ENCODE measurements around the gene PLPP3.
A peak's percentile ranks its signal among the peaks of the same experiment; 100 is the strongest.

The PLPP3 gene

GRCh38 chr1:56552349-56552748 lies 27.0 kb downstream of the PLPP3 start:
- Histone ChIP-seq H3K79me1 (replicated peaks; ENCODE audit: low read length, poor library complexity, severe bottlenecking) (peaks cover 1% of the 10 kb centered on the region), H3K4ac (ENCODE audit: low read depth in 1 of 2, low read length in 2 of 2) (no peak overlapping the region), H3K14ac (ENCODE audit: low read length in 2 of 2) (no peak overlapping the region), H3K23ac (ENCODE audit: low read length in 2 of 2) (no peak overlapping the region), H3K27me3 (ENCODE audit: control insufficient read depth in 1 of 2, insufficient read depth in 1 of 2, low read length in 2 of 2) (no peaks in the 10 kb centered on the region), H2BK120ac (ENCODE audit: low read depth, low read length) (no peak overlapping the region), H4K91ac (ENCODE audit: low read length) (no peak overlapping the region), H2BK5ac (ENCODE audit: low read depth, low read length, poor library complexity, severe bottlenecking) (no peak overlapping the region), H3K27ac (ENCODE audit: low read length, poor library complexity, severe bottlenecking) (no peak overlapping the region), H3K4me1 (ENCODE audit: control insufficient read depth, insufficient read depth, low read depth, low read length) (no peaks in the 10 kb centered on the region), H3K18ac (ENCODE audit: low read depth in 1 of 2, low read length in 2 of 2) (no peak overlapping the region), H3K36me3 (ENCODE audit: control insufficient read depth in 1 of 2, insufficient read depth in 2 of 2, low read depth in 1 of 2, low read length in 2 of 2) (peaks cover 0 to 90% of the 10 kb centered on the region in 2 experiments), H2BK15ac (ENCODE audit: low read depth, poor library complexity, severe bottlenecking) (no peak overlapping the region), H3K4me2 (ENCODE audit: low read length, poor library complexity, severe bottlenecking) (no peak overlapping the region), H2BK12ac (ENCODE audit: low read length in 2 of 2) (no peak overlapping the region), H2AK5ac (ENCODE audit: low read length, severe bottlenecking) (no peak overlapping the region), H2AFZ (ENCODE audit: low read depth, low read length) (no peak overlapping the region), H4K8ac (ENCODE audit: low read length) (no peak overlapping the region), H3K9ac (ENCODE audit: low read length) (peak overlapping the region; percentile 37), H3K9me3 (ENCODE audit: control insufficient read depth, low read length) (no peaks in the 10 kb centered on the region), H3K4me3 (ENCODE audit: insufficient read depth in 1 of 2, low read depth in 1 of 2, low read length in 2 of 2) (no peak overlapping the region)
- no peak for DNase-seq

- Histone ChIP-seq H2AK5ac (ENCODE audit: low read length, severe bottlenecking) (no peak overlapping the region), H3K23ac (ENCODE audit: low read length in 2 of 2) (no peak overlapping the region), H3K4me1 (ENCODE audit: control insufficient read depth, insufficient read depth, low read depth, low read length) (no peaks in the 10 kb centered on the region), H2BK5ac (ENCODE audit: low read depth, low read length, poor library complexity, severe bottlenecking) (no peak overlapping the region), H2BK15ac (ENCODE audit: low read depth, poor library complexity, severe bottlenecking) (no peak overlapping the region), H4K8ac (ENCODE audit: low read length) (no peak overlapping the region), H2AFZ (ENCODE audit: low read depth, low read length) (no peak overlapping the region), H3K14ac (ENCODE audit: low read length in 2 of 2) (no peak overlapping the region), H3K4ac (ENCODE audit: low read depth in 1 of 2, low read length in 2 of 2) (no peak overlapping the region), H3K9ac (ENCODE audit: low read length) (no peak overlapping the region), H3K27me3 (ENCODE audit: control insufficient read depth in 1 of 2, insufficient read depth in 1 of 2, low read length in 2 of 2) (no peaks in the 10 kb centered on the region), H3K4me3 (ENCODE audit: insufficient read depth in 1 of 2, low read depth in 1 of 2, low read length in 2 of 2) (no peak overlapping the region), H3K27ac (ENCODE audit: low read length, poor library complexity, severe bottlenecking) (no peak overlapping the region), H3K9me3 (ENCODE audit: control insufficient read depth, low read length) (no peaks in the 10 kb centered on the region), H3K4me2 (ENCODE audit: low read length, poor library complexity, severe bottlenecking) (no peak overlapping the region), H3K79me1 (replicated peaks; ENCODE audit: low read length, poor library complexity, severe bottlenecking) (peaks cover 1% of the 10 kb centered on the region), H4K91ac (ENCODE audit: low read length) (no peak overlapping the region), H2BK120ac (ENCODE audit: low read depth, low read length) (no peak overlapping the region), H3K18ac (ENCODE audit: low read depth in 1 of 2, low read length in 2 of 2) (no peak overlapping the region), H2BK12ac (ENCODE audit: low read length in 2 of 2) (no peak overlapping the region), H3K36me3 (ENCODE audit: control insufficient read depth in 1 of 2, insufficient read depth in 2 of 2, low read depth in 1 of 2, low read length in 2 of 2) (peaks cover 0 to 95% of the 10 kb centered on the region in 2 experiments)
- DNase-seq = no peak
- 100% methylated on average over 2 of the region's 3 CpGs for WGBS
These were observed 27.7 kb downstream of the PLPP3 start for GRCh38 chr1:56551691-56552090.

GRCh38 chr1:56550859-56551188 lies 28.5 kb downstream of the PLPP3 start:
- Histone ChIP-seq H3K4me3 (ENCODE audit: insufficient read depth in 1 of 2, low read depth in 1 of 2, low read length in 2 of 2) (no peak overlapping the region), H3K9ac (ENCODE audit: low read length) (no peak overlapping the region), H2AFZ (ENCODE audit: low read depth, low read length) (no peak overlapping the region), H3K18ac (ENCODE audit: low read depth in 1 of 2, low read length in 2 of 2) (no peak overlapping the region), H3K79me1 (replicated peaks; ENCODE audit: low read length, poor library complexity, severe bottlenecking) (peaks cover 1% of the 10 kb centered on the region), H3K23ac (ENCODE audit: low read length in 2 of 2) (no peak overlapping the region), H3K27me3 (ENCODE audit: control insufficient read depth in 1 of 2, insufficient read depth in 1 of 2, low read length in 2 of 2) (no peaks in the 10 kb centered on the region), H2BK15ac (ENCODE audit: low read depth, poor library complexity, severe bottlenecking) (no peak overlapping the region), H3K27ac (ENCODE audit: low read length, poor library complexity, severe bottlenecking) (no peak overlapping the region), H2BK120ac (ENCODE audit: low read depth, low read length) (no peak overlapping the region), H3K9me3 (ENCODE audit: control insufficient read depth, low read length) (no peaks in the 10 kb centered on the region), H2BK12ac (ENCODE audit: low read length in 2 of 2) (no peak overlapping the region), H3K4me2 (ENCODE audit: low read length, poor library complexity, severe bottlenecking) (no peak overlapping the region), H4K91ac (ENCODE audit: low read length) (no peak overlapping the region), H2AK5ac (ENCODE audit: low read length, severe bottlenecking) (no peak overlapping the region), H3K36me3 (ENCODE audit: control insufficient read depth in 1 of 2, insufficient read depth in 2 of 2, low read depth in 1 of 2, low read length in 2 of 2) (peaks cover 0 to 98% of the 10 kb centered on the region in 2 experiments), H4K8ac (ENCODE audit: low read length) (no peak overlapping the region), H3K4ac (ENCODE audit: low read depth in 1 of 2, low read length in 2 of 2) (no peak overlapping the region), H3K14ac (ENCODE audit: low read length in 2 of 2) (no peak overlapping the region), H3K4me1 (ENCODE audit: control insufficient read depth, insufficient read depth, low read depth, low read length) (no peaks in the 10 kb centered on the region), H2BK5ac (ENCODE audit: low read depth, low read length, poor library complexity, severe bottlenecking) (no peak overlapping the region)
- WGBS = 81% methylated on average over 1 of the region's 4 CpGs
- DNase-seq = no peak

- Histone ChIP-seq H3K14ac (ENCODE audit: low read length in 2 of 2) (no peak overlapping the region), H4K8ac (ENCODE audit: low read length) (no peak overlapping the region), H3K27ac (ENCODE audit: low read length, poor library complexity, severe bottlenecking) (no peak overlapping the region), H2BK15ac (ENCODE audit: low read depth, poor library complexity, severe bottlenecking) (no peak overlapping the region), H3K9ac (ENCODE audit: low read length) (peak overlapping the region; percentile 9), H2BK12ac (ENCODE audit: low read length in 2 of 2) (no peak overlapping the region), H3K4me1 (ENCODE audit: control insufficient read depth, insufficient read depth, low read depth, low read length) (no peaks in the 10 kb centered on the region), H3K4me2 (ENCODE audit: low read length, poor library complexity, severe bottlenecking) (no peak overlapping the region), H2BK120ac (ENCODE audit: low read depth, low read length) (no peak overlapping the region), H3K23ac (ENCODE audit: low read length in 2 of 2) (no peak overlapping the region), H3K27me3 (ENCODE audit: control insufficient read depth in 1 of 2, insufficient read depth in 1 of 2, low read length in 2 of 2) (no peaks in the 10 kb centered on the region), H3K79me1 (replicated peaks; ENCODE audit: low read length, poor library complexity, severe bottlenecking) (peaks cover 1% of the 10 kb centered on the region), H3K4ac (ENCODE audit: low read depth in 1 of 2, low read length in 2 of 2) (no peak overlapping the region), H4K91ac (ENCODE audit: low read length) (no peak overlapping the region), H2AFZ (ENCODE audit: low read depth, low read length) (no peak overlapping the region), H3K9me3 (ENCODE audit: control insufficient read depth, low read length) (no peaks in the 10 kb centered on the region), H2AK5ac (ENCODE audit: low read length, severe bottlenecking) (no peak overlapping the region), H3K4me3 (ENCODE audit: insufficient read depth in 1 of 2, low read depth in 1 of 2, low read length in 2 of 2) (no peak overlapping the region), H3K18ac (ENCODE audit: low read depth in 1 of 2, low read length in 2 of 2) (no peak overlapping the region), H3K36me3 (ENCODE audit: control insufficient read depth in 1 of 2, insufficient read depth in 2 of 2, low read depth in 1 of 2, low read length in 2 of 2) (peaks cover 0 to 98% of the 10 kb centered on the region in 2 experiments), H2BK5ac (ENCODE audit: low read depth, low read length, poor library complexity, severe bottlenecking) (no peak overlapping the region)
- 66% methylated on average over 3 of the region's 5 CpGs for WGBS
- no peak for DNase-seq
These were observed 29.1 kb downstream of the PLPP3 start for GRCh38 chr1:56550138-56550858.

Measured in mesenchymal stem cell (in vitro differentiated cells and primary cell).